HT1080 (cell line): Measurements from ENCODE around the gene OASL. TPM values are rescaled to one million over a fixed set of nuclear protein-coding genes. Genes with fewer than 3 reads are reported as not detected.
"Not testable (repeated sequence)": the region's sequence is repeated elsewhere in the genome, so short reads cannot be mapped to it uniquely, and the experiment has no call there.

Experiments
- DNase-seq: peaks from one replicate; pipeline ENCODE4 v3.0.0-alpha.2; 2015; ENCODE audit warnings: low read depth
- total RNA-seq: library from RNA; depleted of rRNA; stranded (reverse); fragments of >200 nt; shearing (Covaris generic); gene quantifications from 2 replicates; pipeline ENCODE4 v1.2.3, GENCODE V29; 2014

OASL gene
- total RNA-seq, 1 experiment from 2014 or later: 3.2 TPM

GRCh38 chr12:121059031-121059898 is 20.2 kb upstream of the OASL start:
- no peak for DNase-seq

GRCh38 chr12:121057794-121058193 is 18.7 kb upstream of the OASL start:
- DNase-seq: no peak

- DNase-seq: no peak
Observed at GRCh38 chr12:121053706-121054105, 14.7 kb upstream of the OASL start.

- peak; percentile 34 for DNase-seq
Observed at GRCh38 chr12:121050725-121051124, 11.7 kb upstream of the OASL start.

DNA sequence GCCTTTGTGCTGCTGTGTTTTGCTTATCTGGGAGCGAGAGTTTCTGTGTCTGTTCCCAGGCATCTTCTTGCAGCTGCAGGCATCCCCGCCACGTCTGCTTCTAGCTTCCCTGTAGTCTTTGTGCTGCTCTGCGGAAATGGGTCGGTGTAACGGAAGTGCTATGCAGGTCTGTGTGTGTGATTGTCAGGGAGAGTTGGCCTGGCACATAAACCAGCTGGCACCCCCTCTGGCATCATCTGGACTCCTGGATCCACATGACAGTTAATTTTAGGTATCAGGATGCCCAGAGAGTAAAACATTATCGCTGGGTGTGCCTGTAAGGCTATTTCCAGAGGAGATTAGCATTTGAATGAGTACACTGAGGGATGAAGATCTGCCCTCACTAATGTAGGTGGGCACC is 9.4 kb upstream of the OASL start:
- DNase-seq: no peak

DNA sequence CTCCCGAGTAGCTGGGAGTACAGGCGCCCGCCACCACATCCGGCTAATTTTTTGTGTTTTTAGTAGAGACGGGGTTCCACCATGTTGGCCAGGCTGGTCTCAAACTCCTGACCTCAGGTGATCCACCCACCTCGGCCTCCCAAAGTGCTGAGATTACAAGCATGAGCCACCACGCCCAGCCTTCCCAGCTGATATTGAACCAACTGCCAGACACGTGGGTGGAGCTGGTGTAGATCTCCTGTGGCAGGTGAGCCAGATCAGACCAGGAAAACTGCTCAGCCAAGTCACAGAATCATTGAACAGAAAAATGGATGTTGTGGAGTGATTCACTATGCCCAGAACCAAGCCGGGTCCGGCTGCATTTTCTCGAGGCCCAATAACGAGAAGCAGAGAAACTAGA is 8.4 kb upstream of the OASL start:
- DNase-seq: not testable (repeated sequence)

GRCh38 chr12:121043067-121043466 is 4.0 kb upstream of the OASL start:
- peak; percentile 39 for DNase-seq

DNA sequence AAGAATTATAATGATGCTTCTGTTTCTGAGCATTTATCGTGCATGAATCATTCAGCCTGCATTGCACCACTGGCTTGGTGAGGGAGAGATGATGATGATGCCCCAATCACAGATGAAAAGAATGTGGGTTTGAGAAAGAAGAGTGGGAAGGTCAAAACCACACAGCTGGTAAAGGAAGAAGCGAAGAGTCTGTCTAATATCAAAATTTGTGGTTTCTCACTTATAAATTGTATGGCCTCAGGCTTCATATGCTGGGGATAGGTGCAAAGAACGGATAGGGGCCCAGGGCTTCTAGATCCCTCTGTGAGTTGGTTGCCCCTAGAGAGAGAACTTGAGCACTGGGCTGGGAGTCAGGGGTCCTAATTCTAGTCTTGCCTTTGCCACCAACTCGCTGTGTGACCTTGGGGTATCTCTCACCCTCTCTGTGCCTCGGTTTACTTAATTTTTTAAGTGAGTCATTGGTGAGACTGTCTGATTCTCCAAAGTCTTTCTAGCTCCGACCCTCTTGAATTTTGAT is 2.2 kb downstream of the OASL start:
- DNase-seq: peak; percentile 87

DNA sequence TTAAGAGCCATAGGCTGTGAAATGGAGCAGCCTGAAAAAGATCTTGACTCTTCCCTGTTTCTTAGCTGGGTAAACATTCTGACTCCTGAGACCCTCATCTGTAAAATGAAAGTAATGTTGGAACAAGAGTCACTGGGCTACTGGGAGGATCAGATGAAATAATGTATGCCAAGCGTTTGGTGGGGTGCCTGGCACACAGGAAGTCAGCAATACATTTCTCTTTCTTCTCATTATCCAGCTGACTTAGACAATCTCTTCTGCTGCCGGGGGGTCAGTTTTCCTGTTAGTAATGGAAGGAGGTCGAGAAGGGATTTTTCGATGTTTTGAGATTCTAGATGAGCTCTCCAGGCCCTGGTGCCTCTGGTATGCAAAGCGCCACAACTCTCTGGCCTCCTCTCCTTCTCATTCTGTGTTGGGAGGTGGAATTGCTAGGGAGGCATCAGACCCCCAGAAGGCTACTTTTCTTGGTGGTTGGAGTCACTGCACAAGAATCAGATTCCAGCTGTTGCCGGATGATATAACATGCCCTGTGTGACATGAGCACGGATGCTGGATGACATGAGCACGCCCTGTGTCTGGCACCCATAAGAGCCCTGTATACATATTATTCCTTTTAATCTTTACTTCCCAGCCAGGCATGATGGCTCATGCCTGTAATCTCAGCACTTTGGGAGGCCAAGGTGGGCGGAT is 4.3 kb downstream of the OASL start:
- DNase-seq: peak; percentile 20

DNA sequence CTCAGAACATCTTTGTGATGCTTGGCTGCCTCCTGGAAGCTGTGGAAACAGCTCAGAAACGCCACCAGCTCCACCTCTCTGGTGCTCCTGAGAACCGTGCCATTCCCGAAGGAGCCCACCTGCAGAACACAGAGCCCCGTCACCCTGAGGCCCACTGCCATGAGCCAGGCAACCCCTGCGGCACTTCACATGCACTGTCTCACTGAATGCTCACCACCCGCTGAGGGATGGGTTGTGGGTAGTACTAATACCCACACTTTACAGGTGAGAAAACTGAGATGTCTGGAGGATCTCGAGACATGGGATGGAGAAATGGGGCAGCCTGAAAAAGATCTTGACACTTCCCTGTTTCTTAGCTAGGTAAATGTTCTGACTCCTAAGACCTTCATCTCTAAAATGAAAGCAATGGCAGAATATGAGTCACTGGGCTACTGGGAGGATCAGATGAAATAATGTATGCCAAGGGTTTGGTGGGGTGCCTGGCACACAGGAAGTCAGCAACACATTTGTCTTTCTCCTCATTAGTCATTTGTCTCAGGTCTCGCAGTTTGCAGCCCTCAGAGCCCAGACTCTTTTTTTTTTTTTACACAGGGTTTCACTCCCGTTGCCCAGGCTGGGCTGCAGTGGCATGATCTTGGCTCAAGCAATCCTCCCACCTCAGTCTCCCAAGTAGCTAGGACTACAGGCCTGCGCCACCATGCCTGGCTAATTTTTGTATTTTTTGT is 5.3 kb downstream of the OASL start:
- DNase-seq: peak; percentile 97

GRCh38 chr12:121030576-121031212 is 8.4 kb downstream of the OASL start:
- no peak for DNase-seq

- no peak for DNase-seq
Observed at GRCh38 chr12:121026274-121027045, 12.6 kb downstream of the OASL start.

DNA sequence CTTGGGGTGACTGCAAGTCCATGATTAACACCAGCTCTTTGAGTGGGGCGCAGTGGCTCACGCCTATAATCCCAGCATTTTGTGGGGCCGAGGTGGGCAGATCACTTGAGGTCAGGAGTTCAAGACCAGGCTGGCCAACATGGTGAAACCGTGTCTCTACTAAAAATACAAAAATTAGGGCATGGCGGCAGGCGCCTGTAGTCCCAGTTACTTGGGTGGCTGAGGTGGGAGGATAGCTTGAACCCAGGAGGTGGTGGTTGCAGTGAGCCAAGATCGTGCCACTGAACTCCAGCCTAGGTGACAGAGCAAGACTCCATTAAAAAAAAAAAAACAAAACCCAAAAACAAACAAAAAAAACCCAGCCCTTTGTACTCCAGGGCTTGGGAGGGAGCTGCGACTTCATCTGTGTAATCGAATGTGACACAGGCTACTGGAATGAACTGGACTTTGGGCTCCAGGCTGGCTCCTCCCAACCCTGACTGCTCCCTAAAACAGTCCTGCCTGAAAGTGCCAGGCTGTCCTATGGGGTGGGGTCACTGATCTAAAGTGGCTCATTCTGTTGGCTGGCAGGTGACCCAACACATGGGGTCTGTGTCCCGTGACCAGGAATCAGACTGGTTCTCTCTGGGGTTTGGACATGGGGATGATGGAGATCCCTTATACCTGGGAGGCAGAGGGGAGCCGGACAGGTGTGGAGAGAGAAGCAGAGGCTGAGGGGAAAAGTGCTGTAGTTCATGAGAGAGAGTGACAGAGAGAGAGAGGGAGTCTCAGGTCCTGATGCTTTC is 13.4 kb downstream of the OASL start:
- DNase-seq: no peak

DNA sequence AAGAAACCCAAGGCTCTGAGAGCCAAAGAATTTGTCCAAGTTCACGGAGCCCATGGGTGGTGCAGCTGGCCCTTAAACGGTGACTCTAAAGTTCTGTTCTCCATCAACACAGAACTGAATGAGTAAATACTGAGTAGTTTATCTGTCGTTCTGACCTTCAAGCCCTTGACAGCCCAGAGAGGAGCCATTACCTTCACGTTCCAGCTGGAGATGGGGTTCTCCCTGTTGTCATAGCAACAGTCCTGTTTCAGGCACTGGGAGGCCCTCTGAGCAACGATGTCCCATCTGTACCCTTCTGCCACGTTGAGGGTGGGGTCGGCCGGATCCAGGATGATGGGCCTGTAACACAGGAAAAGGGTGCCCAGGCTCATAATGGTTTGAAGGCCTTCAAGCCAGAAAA is 15.2 kb downstream of the OASL start:
- DNase-seq: no peak

DNA sequence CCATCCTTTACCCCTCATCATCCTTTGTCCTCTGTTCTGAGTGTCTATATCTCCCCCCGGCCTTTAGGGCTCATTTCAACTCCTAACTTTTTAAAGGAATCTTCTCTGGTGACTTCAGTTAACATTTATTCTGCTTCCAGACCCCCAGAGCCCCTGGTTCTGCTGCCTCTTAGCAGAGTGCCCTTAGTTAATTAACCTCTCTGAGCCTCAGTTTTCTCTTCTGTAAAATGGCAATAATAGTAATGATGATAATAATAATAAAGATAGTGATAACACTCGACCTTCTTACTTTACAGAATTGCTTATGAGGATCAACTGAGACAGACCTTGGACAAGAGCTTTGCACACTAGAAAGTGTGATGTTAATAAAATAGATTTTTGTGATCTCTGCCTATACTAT is 16.3 kb downstream of the OASL start:
- DNase-seq: no peak

- no peak for DNase-seq
Observed at GRCh38 chr12:121021754-121022153, 17.3 kb downstream of the OASL start.

DNA sequence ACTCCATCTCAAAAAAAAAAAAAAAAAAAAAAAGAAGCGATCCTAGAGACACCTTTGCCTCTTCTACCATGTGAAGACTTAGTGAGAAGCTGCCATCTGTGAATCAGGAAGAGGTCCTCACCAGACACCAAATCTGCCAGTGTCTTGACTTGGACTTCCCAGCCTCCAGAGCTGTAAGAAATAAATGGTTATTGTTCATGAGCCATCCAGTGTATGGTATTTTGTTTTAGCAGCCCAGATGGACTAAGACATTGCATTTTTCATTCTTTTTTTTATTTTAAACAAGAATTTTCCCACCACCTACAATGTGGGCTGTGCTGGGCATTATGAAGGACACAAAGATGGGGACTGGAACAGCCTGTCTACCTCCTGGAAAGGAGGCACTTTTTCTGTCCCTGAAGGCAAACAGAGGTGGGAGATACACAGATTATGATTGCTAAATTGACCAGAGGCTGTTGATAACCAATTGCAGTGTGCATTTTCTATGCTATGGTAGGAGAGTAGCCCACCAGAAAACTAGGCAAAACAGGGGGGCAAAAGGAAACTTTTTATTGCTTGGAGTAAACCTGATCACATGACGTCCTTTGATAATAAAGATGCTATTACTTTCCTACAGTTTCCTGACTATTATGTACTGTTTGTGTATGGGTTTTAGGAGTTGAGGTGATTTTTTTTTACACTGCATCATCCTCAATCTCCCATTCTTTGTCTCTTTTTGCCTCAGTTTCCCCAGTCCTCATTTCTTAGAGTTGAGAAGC is 20.0 kb downstream of the OASL start:
- no peak for DNase-seq

DNA sequence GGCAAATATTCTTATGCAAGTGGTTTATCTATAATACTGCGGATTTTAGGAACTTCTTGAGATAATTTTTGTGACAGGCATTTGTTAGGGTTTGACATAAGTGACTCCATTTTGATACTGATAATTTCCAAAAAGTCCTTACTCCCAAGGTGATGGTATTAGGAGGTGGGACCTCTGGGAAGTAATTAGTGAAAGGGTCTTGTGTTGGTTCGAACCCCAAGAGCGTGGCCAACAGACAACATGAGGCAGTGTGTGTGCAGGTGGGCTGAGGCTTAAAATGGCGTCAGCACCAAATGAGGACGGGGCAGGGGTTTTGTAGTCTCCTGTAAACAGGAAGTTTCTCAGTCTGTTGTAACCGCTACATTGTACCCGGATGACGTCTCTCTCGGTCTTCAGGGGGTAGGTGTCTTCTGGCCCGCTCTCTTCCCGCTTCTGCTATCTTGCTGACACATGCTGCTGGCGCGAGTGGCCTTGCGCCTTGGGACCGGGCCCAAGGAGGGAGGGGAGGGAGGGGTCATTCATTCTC is 21.0 kb downstream of the OASL start:
- no peak for DNase-seq
